NCI-H187 (cell line): Measurements from ENCODE around the gene ALOXE3.
A peak's percentile ranks its signal among the peaks of the same experiment; 100 is the strongest.

ENCODE experiments used
- DNase-seq, 2 experiments: peaks; one replicate each; lab custom pipeline; 2025; lab: John Stamatoyannopoulos, UW

ALOXE3 gene

GRCh38 chr17:8153957-8154607 is 35.8 kb upstream of the ALOXE3 start:
- DNase-seq: peak in 1 of 2 experiments; percentile 10

GRCh38 chr17:8153525-8153956 is 35.2 kb upstream of the ALOXE3 start:
- DNase-seq: no peak

DNA sequence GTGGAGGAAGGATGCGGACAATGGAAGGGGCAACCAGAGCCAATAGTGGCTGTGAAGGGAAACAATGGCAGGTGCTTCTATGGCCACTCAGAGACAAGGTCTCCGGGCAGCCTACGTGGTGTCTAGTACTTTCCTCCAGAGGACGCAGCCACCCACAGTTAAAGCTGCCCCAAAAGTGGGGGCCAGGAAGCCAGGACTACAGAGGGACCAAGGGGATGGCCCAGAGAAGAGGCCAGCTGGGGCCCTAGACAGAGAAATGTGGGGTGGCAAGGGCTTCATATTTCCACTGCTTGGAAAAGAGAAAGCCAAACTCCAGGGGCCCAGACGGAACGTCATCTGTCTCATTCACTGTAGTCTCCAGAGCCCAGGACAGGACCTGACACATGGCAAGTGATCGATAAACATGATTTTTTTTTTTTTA is 34.7 kb upstream of the ALOXE3 start:
- DNase-seq: no peak

DNA sequence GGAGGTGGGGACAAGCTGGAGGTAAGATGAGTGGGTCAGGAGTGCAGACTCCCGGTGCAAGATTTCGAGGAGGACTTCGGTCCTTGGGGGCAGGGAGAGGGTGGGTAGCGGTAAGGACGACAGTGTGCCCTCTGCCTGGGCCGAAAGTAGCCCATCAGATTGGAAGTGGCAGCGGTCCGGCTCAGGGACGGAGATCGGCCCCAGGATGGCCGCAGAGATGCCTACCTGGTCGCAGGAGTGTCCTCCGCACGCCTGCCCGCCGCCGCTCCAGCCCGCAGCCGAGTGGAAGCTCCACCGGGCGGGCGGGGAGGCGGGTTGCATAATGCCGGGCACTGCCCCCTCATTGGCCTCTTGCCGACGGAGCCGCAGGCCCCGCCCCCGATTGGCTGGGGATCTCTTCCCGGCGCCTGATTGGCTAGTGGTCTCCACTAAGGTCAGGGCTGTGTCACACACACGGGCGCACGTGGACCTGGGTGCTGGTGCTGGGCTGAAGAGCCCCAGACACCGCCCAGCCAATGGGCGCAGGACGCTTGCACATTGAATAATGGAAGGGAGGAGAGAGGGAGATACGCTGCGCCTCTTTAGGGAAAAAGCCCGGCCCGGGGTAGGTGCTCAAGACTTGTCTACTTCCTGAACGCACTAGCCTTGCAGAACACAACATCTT is 33.9 kb upstream of the ALOXE3 start, which contains the start of gene PER1:
Gene PER1 (minus strand): TSS at position 293 of the 664 bp plus-strand sequence. CDS start 1,698 bp downstream, outside the sequence.
- peak; percentile 41 to 82 for DNase-seq

DNA sequence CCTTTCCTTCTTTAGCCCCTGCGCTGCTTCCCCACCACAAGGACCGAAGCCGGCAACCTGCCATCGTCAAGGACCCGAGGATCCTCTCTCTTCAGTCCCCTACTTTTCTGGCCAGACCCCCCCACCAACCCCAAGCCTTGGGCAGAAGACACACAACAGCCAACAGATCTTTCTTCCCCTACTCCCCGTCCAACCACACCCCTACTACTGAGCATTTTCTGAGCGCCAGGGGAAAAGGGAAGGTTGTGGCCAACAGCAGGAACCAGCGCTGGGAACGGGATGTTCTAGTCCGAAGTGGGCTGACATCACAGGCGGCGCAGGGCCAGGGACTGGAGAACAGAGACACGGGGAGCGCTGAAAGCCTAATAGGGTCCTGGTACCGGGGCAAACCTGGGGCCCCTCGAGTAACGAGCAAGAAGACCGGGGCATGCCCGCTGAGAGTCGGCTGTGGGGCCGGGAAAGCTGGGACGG is 33.4 kb upstream of the ALOXE3 start:
- no peak for DNase-seq

GRCh38 chr17:8151120-8151640 is 32.9 kb upstream of the ALOXE3 start:
- DNase-seq: peak in 1 of 2 experiments; percentile 11

DNA sequence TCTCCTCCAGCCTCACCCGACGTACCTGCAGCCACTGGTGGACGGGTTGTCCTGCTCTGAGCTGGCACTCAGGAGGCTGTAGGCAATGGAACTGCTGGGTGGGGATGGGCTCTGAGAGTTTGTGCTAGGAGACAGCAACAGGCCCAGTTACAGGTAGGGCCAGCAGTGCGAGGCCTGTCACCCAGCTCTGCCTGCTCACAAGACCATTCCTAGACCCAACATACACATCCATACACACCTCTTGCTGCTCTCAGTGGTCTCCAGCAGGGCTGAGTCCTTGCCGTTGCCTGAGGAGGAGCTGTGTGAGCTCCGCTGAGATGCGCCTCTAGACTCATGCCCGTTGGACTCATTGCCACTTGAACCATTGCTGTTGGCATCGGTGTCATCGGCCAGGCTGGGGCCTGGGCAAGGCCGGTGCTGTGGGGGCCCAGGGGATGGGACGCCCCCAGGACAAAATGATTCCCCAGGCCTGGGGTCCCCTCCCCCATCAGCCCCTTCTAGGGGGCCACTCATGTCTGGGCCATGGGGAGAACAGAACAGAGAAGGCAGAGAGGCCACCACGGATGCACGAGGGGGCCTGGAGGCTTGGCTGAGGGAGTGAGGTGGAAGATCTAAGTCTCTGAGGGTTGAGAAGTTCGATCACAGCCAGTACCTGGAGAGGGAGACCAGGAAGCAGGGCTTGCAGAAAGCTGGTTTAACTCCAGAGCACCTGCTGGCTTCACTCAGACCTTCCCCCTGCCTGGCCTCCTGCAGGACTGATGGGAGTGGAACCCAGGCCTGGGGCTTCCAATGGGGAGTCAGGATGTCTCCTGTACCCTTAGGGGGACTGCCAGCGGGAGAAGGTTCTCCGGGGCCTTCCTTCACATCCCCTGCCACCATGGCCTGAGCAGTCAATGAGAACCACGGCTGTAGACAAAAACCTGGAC is 32.1 kb upstream of the ALOXE3 start:
- no peak for DNase-seq

- no peak for DNase-seq
Observed at GRCh38 chr17:8149419-8150193, 31.3 kb upstream of the ALOXE3 start.

GRCh38 chr17:8148560-8148959 is 30.2 kb upstream of the ALOXE3 start:
- DNase-seq: no peak

- no peak for DNase-seq
Observed at GRCh38 chr17:8147805-8148404, 29.6 kb upstream of the ALOXE3 start.

- no peak for DNase-seq
Observed at GRCh38 chr17:8147141-8147804, 29.0 kb upstream of the ALOXE3 start.

- no peak for DNase-seq
Observed at GRCh38 chr17:8146381-8147140, 28.2 kb upstream of the ALOXE3 start.

DNA sequence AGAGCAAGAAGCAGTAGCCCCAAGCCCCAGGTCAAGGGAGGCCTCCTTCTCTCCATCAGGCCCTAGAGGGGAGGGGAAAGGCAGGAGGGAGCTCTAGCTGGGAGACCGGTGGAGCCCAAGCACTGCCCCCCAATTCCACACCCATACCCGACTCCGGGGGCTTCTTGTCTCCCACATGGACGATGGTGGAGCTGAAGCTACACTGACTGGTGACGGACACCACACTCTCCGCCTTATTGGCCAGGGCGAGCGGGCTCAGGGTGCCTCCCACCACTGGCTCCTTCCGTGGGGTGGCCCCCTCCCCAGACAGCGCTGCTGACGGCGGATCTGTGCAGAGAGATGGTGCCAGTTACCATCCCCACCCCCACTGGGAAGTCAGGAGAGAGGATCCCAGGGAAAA is 27.5 kb upstream of the ALOXE3 start:
- no peak for DNase-seq

DNA sequence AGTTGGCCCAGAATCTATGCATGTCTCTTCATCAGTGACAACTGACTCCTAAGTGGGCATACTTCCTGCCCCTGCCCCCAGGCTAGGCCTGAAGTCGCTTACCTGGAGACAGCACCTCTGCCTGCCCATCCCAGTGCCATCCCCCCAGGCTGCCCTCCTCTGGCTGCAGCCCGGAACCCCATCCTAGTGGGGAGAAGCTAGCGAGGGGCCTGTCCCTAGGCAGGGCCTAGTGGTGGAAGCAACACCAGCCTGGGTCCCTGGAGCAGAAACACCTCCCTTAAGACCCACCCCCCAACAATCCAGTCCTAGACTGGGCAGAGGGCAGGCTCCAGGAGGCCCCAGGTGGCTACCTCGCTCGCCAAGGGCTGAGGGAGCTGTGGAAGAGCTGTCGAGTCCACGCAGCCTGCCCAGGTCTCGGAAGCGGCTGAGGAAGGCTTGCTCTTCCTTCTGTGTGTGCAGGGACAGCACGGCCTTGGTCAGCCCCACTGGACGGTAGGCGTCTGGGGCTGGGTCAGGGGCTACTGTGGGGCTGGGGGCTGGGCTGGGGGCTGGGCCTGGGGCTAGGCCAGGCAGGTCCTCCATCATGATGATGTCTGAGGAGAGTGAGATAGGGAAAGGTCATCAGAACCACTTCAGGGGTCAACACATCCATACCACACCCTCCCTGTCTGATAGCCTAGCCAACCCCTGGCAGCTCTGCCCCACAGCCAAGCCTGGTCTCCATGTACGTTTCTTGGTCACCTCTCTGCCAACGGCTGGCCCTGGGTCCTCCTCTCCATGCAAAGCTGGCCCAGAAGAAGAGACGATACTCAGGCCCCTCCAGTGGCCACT is 26.3 kb upstream of the ALOXE3 start:
- no peak for DNase-seq

DNA sequence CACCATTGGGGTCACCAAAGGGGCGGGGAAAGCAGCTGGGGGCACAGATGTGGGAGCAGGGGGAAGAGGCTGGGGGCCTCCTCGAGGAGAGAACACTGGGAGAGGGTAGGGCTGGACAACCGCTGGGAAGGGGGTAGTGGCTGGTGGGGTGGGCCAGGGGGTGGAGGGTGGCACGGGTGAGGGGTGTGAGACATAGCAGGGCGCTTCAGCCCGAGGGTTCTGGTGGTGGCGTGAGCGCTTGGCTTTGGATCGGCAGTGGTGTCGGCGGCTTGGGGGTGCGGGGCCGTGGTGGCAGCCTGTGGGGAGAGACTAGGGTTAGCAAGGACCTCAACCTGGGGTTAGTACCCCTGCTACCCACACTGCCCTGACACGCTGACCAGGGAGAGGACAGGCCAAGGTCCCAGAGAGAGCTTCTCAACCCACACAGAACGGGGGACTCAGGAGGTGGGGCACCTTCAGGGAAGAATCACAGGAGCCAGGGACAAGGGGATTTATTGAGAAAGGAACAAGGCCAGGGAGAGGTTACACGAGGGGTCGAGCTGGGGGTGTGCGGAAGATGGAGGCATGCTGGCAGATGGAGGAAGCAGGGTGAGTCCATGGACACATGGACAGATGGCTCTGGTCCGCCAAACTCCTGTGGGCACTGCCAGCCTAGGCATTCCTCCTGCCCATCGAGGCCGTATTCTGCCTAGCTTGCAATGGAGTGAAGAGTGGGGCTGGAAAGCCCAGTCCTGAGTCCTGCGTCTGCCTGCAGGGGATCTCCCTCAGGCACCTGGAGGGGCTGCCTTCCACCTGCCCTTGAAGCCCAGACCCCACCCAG is 25.5 kb upstream of the ALOXE3 start:
- no peak for DNase-seq

DNA sequence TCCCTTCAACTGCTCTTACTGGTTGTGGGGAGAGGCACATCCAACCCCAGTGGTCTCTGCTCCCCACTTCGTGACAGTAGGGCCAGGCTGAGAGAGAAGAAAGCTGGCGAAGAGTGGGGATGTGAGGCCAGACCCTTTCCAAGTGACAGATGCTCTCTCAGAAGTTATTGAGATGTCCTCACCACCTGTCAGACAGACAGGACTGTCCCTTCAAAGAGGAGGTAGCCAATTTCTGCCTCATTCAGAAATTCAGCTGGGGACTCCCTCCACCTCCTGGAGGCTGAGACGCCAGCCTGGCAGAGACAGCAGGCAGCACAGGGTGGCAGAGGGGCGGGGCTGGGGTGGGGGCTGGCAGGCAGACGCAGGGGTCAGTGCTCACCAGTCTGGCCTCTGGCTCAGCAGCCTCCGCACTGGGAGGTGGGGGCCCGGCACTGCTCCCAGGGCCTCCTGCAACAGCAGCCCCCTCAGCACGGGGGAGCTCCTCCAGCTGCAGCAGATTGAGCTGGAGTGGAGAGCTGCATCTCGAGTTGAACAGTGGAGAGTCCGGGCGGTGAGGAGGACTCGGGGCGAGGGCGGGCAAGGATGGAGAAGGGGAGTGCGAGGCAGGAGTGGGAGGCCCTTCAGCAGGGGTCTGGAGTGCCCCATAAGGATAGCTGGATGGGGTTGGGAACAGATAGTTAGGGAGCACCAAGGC is 24.7 kb upstream of the ALOXE3 start:
- no peak for DNase-seq
